HG03457 (cell line): ENCODE measurements around the gene RASGRP2.

ENCODE experiments used
- ATAC-seq: cut with Tn5 transposase; IDR thresholded peaks from one replicate; pipeline ENCODE4 v1.9.1; 2021; ENCODE audit warnings: moderate number of reproducible peaks; ENCODE audit not compliant: unreplicated experiment

The RASGRP2 gene

GRCh38 chr11:64720640-64721358 lies 23.1 kb downstream of the RASGRP2 start:
- ATAC-seq = no peak

GRCh38 chr11:64720167-64720566 lies 23.8 kb downstream of the RASGRP2 start:
- ATAC-seq = no peak

GRCh38 chr11:64719406-64719805 lies 24.5 kb downstream of the RASGRP2 start:
- no peak for ATAC-seq

- no peak for ATAC-seq
These were observed 25.2 kb downstream of the RASGRP2 start for GRCh38 chr11:64718780-64719124.

GRCh38 chr11:64718084-64718779 lies 25.7 kb downstream of the RASGRP2 start:
- ATAC-seq = no peak

GRCh38 chr11:64717268-64717578 lies 26.7 kb downstream of the RASGRP2 start:
- no peak for ATAC-seq

- ATAC-seq = no peak
These were observed 27.3 kb downstream of the RASGRP2 start for GRCh38 chr11:64716473-64717267.

GRCh38 chr11:64715756-64716472 lies 28.0 kb downstream of the RASGRP2 start:
- no peak for ATAC-seq

- ATAC-seq = no peak
These were observed 28.8 kb downstream of the RASGRP2 start for GRCh38 chr11:64715110-64715509.

GRCh38 chr11:64714666-64715065 lies 29.3 kb downstream of the RASGRP2 start:
- no peak for ATAC-seq

- ATAC-seq = no peak
These were observed 30.1 kb downstream of the RASGRP2 start for GRCh38 chr11:64713781-64714363.

GRCh38 chr11:64713016-64713707 lies 30.8 kb downstream of the RASGRP2 start:
- ATAC-seq = no peak

- no peak for ATAC-seq
These were observed 31.4 kb downstream of the RASGRP2 start for GRCh38 chr11:64712430-64713015.

- ATAC-seq = no peak
These were observed 32.0 kb downstream of the RASGRP2 start for GRCh38 chr11:64711956-64712362.

- ATAC-seq = no peak
These were observed 32.6 kb downstream of the RASGRP2 start for GRCh38 chr11:64711138-64711955.

- ATAC-seq = no peak
These were observed 33.4 kb downstream of the RASGRP2 start for GRCh38 chr11:64710418-64711137.

GRCh38 chr11:64705501-64705900 lies 38.4 kb downstream of the RASGRP2 start:
- ATAC-seq = no peak

- no peak for ATAC-seq
These were observed 40.9 kb downstream of the RASGRP2 start for GRCh38 chr11:64703048-64703447.
